HEK293 (cell line): ENCODE measurements around the gene MAP7D1.
A peak's percentile ranks its signal among the peaks of the same experiment; 100 is the strongest.

Experiments used
- CTCF ChIA-PET: fragments of 350-600 bp; formaldehyde crosslinking; extraction: SDS; loops from one replicate; lab custom pipeline; 2021; ENCODE audit warnings: antibody characterized with exemption; lab: Yijun Ruan, JAX
- POLR2A ChIA-PET: fragments of 300-600 bp; formaldehyde crosslinking; extraction: SDS; loops from one replicate; lab custom pipeline; 2020; ENCODE audit warnings: antibody characterized with exemption, inconsistent platforms; lab: Yijun Ruan, JAX
- H3K27ac ChIP-seq: fragments of 200-500 bp; sonication (Bioruptor generic); 2 replicates; pipeline ENCODE4 v1.5.1; 2014; ENCODE audit warnings: low read depth, low read length, control low read depth, inconsistent platforms; ENCODE audit errors: extremely low read depth
- H3K36me3 ChIP-seq, 2 experiments: fragments of 200-500 bp in 1 of 2; sonication (Bioruptor generic) in 1 of 2; 1 replicate in 1 of 2; 2 replicates in 1 of 2; pipeline ENCODE4 v1.5.1; 2014 to 2017; ENCODE audit warnings: inconsistent platforms in 2 of 2, low read length in 2 of 2; ENCODE audit not compliant: control insufficient read depth in 2 of 2, insufficient read depth in 1 of 2
- H3K4me1 ChIP-seq: fragments of 200-500 bp; sonication (Bioruptor generic); 2 replicates; pipeline ENCODE4 v1.5.1; 2014; ENCODE audit warnings: mild to moderate bottlenecking, low read length, inconsistent platforms; ENCODE audit not compliant: control insufficient read depth, insufficient read depth
- H3K4me3 ChIP-seq: 2 replicates; pipeline ENCODE4 v1.5.1; 2011; ENCODE audit warnings: low read depth, mild to moderate bottlenecking, control low read depth, low read length, moderate library complexity
- H3K9me3 ChIP-seq: fragments of 200-500 bp; sonication (Bioruptor generic); 2 replicates; pipeline ENCODE4 v1.5.1; 2014; ENCODE audit warnings: low read depth, low read length, inconsistent platforms; ENCODE audit not compliant: control insufficient read depth, insufficient read depth
- BCL11A ChIP-seq: fragments of 450-650 bp; formaldehyde crosslinking; IDR thresholded peaks from 2 replicates; pipeline ENCODE4 v1.5.1; 2016; ENCODE audit warnings: low read depth, missing biosample characterization, missing genetic modification characterization
- GFI1B ChIP-seq: fragments of 450-650 bp; formaldehyde crosslinking; IDR thresholded peaks from 2 replicates; pipeline ENCODE4 v1.5.1; 2016; ENCODE audit warnings: missing biosample characterization, missing genetic modification characterization
- HOXA7 ChIP-seq: sonication (generic); formaldehyde crosslinking; IDR thresholded peaks from 2 replicates; pipeline ENCODE4 v1.8.1; 2022; ENCODE audit warnings: missing genetic modification reagents, borderline replicate concordance
- INSM2 ChIP-seq: fragments of 450-650 bp; formaldehyde crosslinking; IDR thresholded peaks from 2 replicates; pipeline ENCODE4 v1.5.1; 2016; ENCODE audit warnings: missing biosample characterization, missing genetic modification characterization
- REPIN1 ChIP-seq: fragments of 450-650 bp; formaldehyde crosslinking; IDR thresholded peaks from 2 replicates; pipeline ENCODE4 v1.5.1; 2017; ENCODE audit warnings: missing biosample characterization, missing genetic modification characterization, low read depth
- YY2 ChIP-seq: fragments of 450-650 bp; formaldehyde crosslinking; IDR thresholded peaks from 2 replicates; pipeline ENCODE4 v1.5.1; 2016; ENCODE audit warnings: missing biosample characterization, missing genetic modification characterization
- ZBTB17 ChIP-seq: fragments of 450-650 bp; formaldehyde crosslinking; IDR thresholded peaks from 2 replicates; pipeline ENCODE4 v1.5.1; 2016; ENCODE audit warnings: missing biosample characterization, missing genetic modification characterization
- ZBTB20 ChIP-seq: fragments of 450-650 bp; formaldehyde crosslinking; IDR thresholded peaks from 2 replicates; pipeline ENCODE4 v1.5.1; 2016; ENCODE audit warnings: missing biosample characterization, missing genetic modification characterization
- ZBTB6 ChIP-seq: fragments of 450-650 bp; formaldehyde crosslinking; IDR thresholded peaks from 2 replicates; pipeline ENCODE4 v1.5.1; 2017; ENCODE audit warnings: missing biosample characterization, missing genetic modification characterization
- ZBTB8A ChIP-seq: fragments of 450-650 bp; formaldehyde crosslinking; IDR thresholded peaks from 2 replicates; pipeline ENCODE4 v1.5.1; 2016; ENCODE audit warnings: missing biosample characterization, missing genetic modification characterization
- ZNF155 ChIP-seq: fragments of 450-650 bp; formaldehyde crosslinking; IDR thresholded peaks from 2 replicates; pipeline ENCODE4 v1.5.1; 2016; ENCODE audit warnings: missing biosample characterization, missing genetic modification characterization
- ZNF202 ChIP-seq: fragments of 450-650 bp; formaldehyde crosslinking; IDR thresholded peaks from 2 replicates; pipeline ENCODE4 v1.5.1; 2016; ENCODE audit warnings: missing biosample characterization, missing genetic modification characterization, borderline replicate concordance
- ZNF23 ChIP-seq: fragments of 450-650 bp; formaldehyde crosslinking; IDR thresholded peaks from 2 replicates; pipeline ENCODE4 v1.5.1; 2016; ENCODE audit warnings: missing biosample characterization, missing genetic modification characterization, borderline replicate concordance
- ZNF302 ChIP-seq: fragments of 450-650 bp; formaldehyde crosslinking; IDR thresholded peaks from 2 replicates; pipeline ENCODE4 v1.5.1; 2016; ENCODE audit warnings: missing biosample characterization, missing genetic modification characterization, low read depth
- ZNF404 ChIP-seq: fragments of 450-650 bp; formaldehyde crosslinking; IDR thresholded peaks from 2 replicates; pipeline ENCODE4 v1.5.1; 2017; ENCODE audit warnings: missing biosample characterization, missing genetic modification characterization
- ZNF473 ChIP-seq: fragments of 450-650 bp; formaldehyde crosslinking; IDR thresholded peaks from 2 replicates; pipeline ENCODE4 v1.5.1; 2017; ENCODE audit warnings: missing biosample characterization, missing genetic modification characterization
- ZNF488 ChIP-seq: fragments of 450-650 bp; formaldehyde crosslinking; IDR thresholded peaks from 2 replicates; pipeline ENCODE4 v1.5.1; 2016; ENCODE audit warnings: missing biosample characterization, missing genetic modification characterization
- ZNF548 ChIP-seq: fragments of 450-650 bp; formaldehyde crosslinking; IDR thresholded peaks from 2 replicates; pipeline ENCODE4 v1.5.1; 2016; ENCODE audit warnings: missing biosample characterization, missing genetic modification characterization
- ZNF610 ChIP-seq: fragments of 450-650 bp; formaldehyde crosslinking; IDR thresholded peaks from 2 replicates; pipeline ENCODE4 v1.5.1; 2016; ENCODE audit warnings: missing biosample characterization, missing genetic modification characterization, borderline replicate concordance
- ZNF629 ChIP-seq: fragments of 450-650 bp; formaldehyde crosslinking; IDR thresholded peaks from 2 replicates; pipeline ENCODE4 v1.5.1; 2017; ENCODE audit warnings: missing biosample characterization, missing genetic modification characterization
- ZNF645 ChIP-seq: fragments of 450-650 bp; formaldehyde crosslinking; IDR thresholded peaks from 2 replicates; pipeline ENCODE4; 2016; ENCODE audit warnings: missing biosample characterization, missing genetic modification characterization
- ZNF692 ChIP-seq: fragments of 450-650 bp; formaldehyde crosslinking; IDR thresholded peaks from 2 replicates; pipeline ENCODE4 v1.5.1; 2016; ENCODE audit warnings: missing biosample characterization, missing genetic modification characterization
- ZNF747 ChIP-seq: fragments of 450-650 bp; formaldehyde crosslinking; IDR thresholded peaks from 2 replicates; pipeline ENCODE4 v1.5.1; 2016; ENCODE audit warnings: missing biosample characterization, missing genetic modification characterization
- ZNF776 ChIP-seq: fragments of 450-650 bp; formaldehyde crosslinking; IDR thresholded peaks from 2 replicates; pipeline ENCODE4 v1.5.0; 2017; ENCODE audit warnings: missing biosample characterization, missing genetic modification characterization, borderline replicate concordance
- ZSCAN4 ChIP-seq: fragments of 450-650 bp; formaldehyde crosslinking; IDR thresholded peaks from 2 replicates; pipeline ENCODE4 v1.5.1; 2017; ENCODE audit warnings: missing biosample characterization, missing genetic modification characterization

MAP7D1 gene

GRCh38 chr1:36116901-36117300, 39.1 kb upstream of the MAP7D1 start:
- H3K4me3 ChIP-seq, result no peak overlapping the region
- TF ChIP-seq ZNF302 (tag by site-specific recombination), result no peak
- no peak for TF ChIP-seq ZNF776
- no peak for TF ChIP-seq ZNF645
- 0 out of 2 replicates have a peak, but pooled peaks have one; percentile 46 for TF ChIP-seq ZBTB6
- no peak for TF ChIP-seq ZNF747
- no peak for TF ChIP-seq ZNF155 (tag by site-specific recombination)
- no peak for TF ChIP-seq ZNF692
- no peak for TF ChIP-seq ZNF610 (tag by site-specific recombination)
- CTCF ChIA-PET, result interaction anchor here (1.4 to 7.5 kb wide), 2 partner anchors 15 to 17 kb away, joined by 4 to 65 read pairs; no protein-coding TSS in a partner anchor
- no peaks in the 10 kb centered on the region for H3K9me3 ChIP-seq
- H3K36me3 ChIP-seq, result no peaks in the 10 kb centered on the region
- no peaks in the 10 kb centered on the region for H3K4me1 ChIP-seq
- H3K27ac ChIP-seq, result no peak overlapping the region
- POLR2A ChIA-PET, result no interaction called here

GRCh38 chr1:36118447-36119204, 37.3 kb upstream of the MAP7D1 start:
- Histone ChIP-seq H3K27ac (no peak overlapping the region), H3K4me1 (no peaks in the 10 kb centered on the region), H3K9me3 (no peaks in the 10 kb centered on the region), H3K36me3 (no peaks in the 10 kb centered on the region), H3K4me3 (no peak overlapping the region)
- POLR2A ChIA-PET, result interaction anchor here (0.6 to 1.4 kb wide), 3 partner anchors 9 to 38 kb away, joined by 3 to 4 read pairs (median 3); no protein-coding TSS in a partner anchor
- CTCF ChIA-PET, result interaction anchor here (0.7 to 7.5 kb wide), 6 partner anchors 8 to 397 kb away, joined by 3 to 65 read pairs (median 4); no protein-coding TSS in a partner anchor
- TF ChIP-seq REPIN1 (tag by site-specific recombination) (no peak), GFI1B (tag by site-specific recombination) (no peak), YY2 (tag by site-specific recombination) (no peak), ZBTB17 (tag by site-specific recombination) (no peak), ZNF548 (tag by site-specific recombination) (no peak), ZBTB20 (tag by site-specific recombination) (no peak)

- Histone ChIP-seq H3K9me3 (no peaks in the 10 kb centered on the region), H3K36me3 (no peaks in the 10 kb centered on the region), H3K4me1 (no peaks in the 10 kb centered on the region), H3K27ac (no peak overlapping the region), H3K4me3 (no peak overlapping the region)
- ChIA-PET POLR2A (interaction anchor here (1.4 kb wide), 1 partner anchor 25 kb away, joined by 3 read pairs; no protein-coding TSS in a partner anchor), CTCF (interaction anchor here (1.0 to 7.5 kb wide), 2 partner anchors 9 to 15 kb away, joined by 3 to 65 read pairs; no protein-coding TSS in a partner anchor)
- no peak for TF ChIP-seq INSM2 (tag by site-specific recombination)
- no peak for TF ChIP-seq ZNF473 (tag by site-specific recombination)
- no peak for TF ChIP-seq ZNF629 (tag by site-specific recombination)
- no peak for TF ChIP-seq ZNF488 (tag by site-specific recombination)
- TF ChIP-seq HOXA7 (CRISPR knock-in tag), result no peak
- TF ChIP-seq ZBTB8A, result no peak
- TF ChIP-seq BCL11A (tag by site-specific recombination), result no peak
- TF ChIP-seq ZNF23 (tag by site-specific recombination), result no peak
- TF ChIP-seq ZNF404, result no peak
- no peak for TF ChIP-seq ZNF202 (tag by site-specific recombination)
- no peak for TF ChIP-seq ZSCAN4 (tag by site-specific recombination)
Measured at GRCh38 chr1:36119456-36119855, 36.5 kb upstream of the MAP7D1 start.
